Lower leg skin (tissue), 4 donors: Measurements from ENCODE around the gene FAM32A. TPM values are rescaled to one million over a fixed set of nuclear protein-coding genes. Genes with fewer than 3 reads are reported as not detected.
A peak's percentile ranks its signal among the peaks of the same experiment; 100 is the strongest.

ENCODE experiments used
- DNase-seq, 2 donors: peaks; one replicate each; pipeline ENCODE4 v3.0.0-alpha.2; 2019; ENCODE audit warnings: low spot score in 2 of 2
- H3K4me3 ChIP-seq: fragments of 200-600 bp; sonication (generic); 2 replicates; pipeline ENCODE4 v1.5.1; 2017; ENCODE audit warnings: mild to moderate bottlenecking, low read depth; ENCODE audit not compliant: poor library complexity, severe bottlenecking
- POLR2A ChIP-seq, 2 donors: fragments of 450-650 bp; IDR thresholded peaks; one replicate each; pipeline ENCODE4 v1.6.1; 2016 to 2017; ENCODE audit warnings: antibody characterized with exemption in 2 of 2, mild to moderate bottlenecking in 1 of 2, moderate library complexity in 1 of 2
- WGBS, 2 donors: methylation state at CpG; one replicate each; pipeline ENCODE4 v1.1.5; 2018; 5-methylcytosine and 5-hydroxymethylcytosine counted together
- intact Hi-C: fragments of 100-400 bp; cut with DNase I; formaldehyde crosslinking; loops from one replicate; pipeline ENCODE4 v1.15.0; 2023; ENCODE audit warnings: low total_unique reads
- total RNA-seq, 4 donors: library from RNA; depleted of rRNA; stranded (reverse); fragments of >200 nt; gene quantifications; one replicate each; pipeline ENCODE4 v1.1.0, GENCODE V29; 2016
- TF ChIP-seq, protein P1 (sequence below), 3 donors: fragments of 450-650 bp; IDR thresholded peaks; one replicate each; pipeline ENCODE4 v1.5.1; 2016; ENCODE audit warnings: antibody characterized with exemption in 3 of 3, mild to moderate bottlenecking in 3 of 3, moderate library complexity in 2 of 3

The FAM32A gene
- total RNA-seq, 4 donors from 2014 or later: 95.3 to 114 (median 105) TPM

- TF ChIP-seq, protein P1, sequence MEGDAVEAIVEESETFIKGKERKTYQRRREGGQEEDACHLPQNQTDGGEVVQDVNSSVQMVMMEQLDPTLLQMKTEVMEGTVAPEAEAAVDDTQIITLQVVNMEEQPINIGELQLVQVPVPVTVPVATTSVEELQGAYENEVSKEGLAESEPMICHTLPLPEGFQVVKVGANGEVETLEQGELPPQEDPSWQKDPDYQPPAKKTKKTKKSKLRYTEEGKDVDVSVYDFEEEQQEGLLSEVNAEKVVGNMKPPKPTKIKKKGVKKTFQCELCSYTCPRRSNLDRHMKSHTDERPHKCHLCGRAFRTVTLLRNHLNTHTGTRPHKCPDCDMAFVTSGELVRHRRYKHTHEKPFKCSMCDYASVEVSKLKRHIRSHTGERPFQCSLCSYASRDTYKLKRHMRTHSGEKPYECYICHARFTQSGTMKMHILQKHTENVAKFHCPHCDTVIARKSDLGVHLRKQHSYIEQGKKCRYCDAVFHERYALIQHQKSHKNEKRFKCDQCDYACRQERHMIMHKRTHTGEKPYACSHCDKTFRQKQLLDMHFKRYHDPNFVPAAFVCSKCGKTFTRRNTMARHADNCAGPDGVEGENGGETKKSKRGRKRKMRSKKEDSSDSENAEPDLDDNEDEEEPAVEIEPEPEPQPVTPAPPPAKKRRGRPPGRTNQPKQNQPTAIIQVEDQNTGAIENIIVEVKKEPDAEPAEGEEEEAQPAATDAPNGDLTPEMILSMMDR (IDR thresholded peaks at IDR 0.05): no peak
- no peak for TF ChIP-seq POLR2A (IDR thresholded peaks at IDR 0.05)
- intact Hi-C loops: loop anchor here (10.0 kb wide), 1 partner anchor 66 kb away; the partner anchor contains the start of gene RAB8A
- no peak for DNase-seq
- no peak overlapping the region for H3K4me3 ChIP-seq
- 18 to 31% methylated on average over 4 of the region's 4 CpGs for WGBS, 2 donors
These were observed 4.6 kb upstream of the FAM32A start for GRCh38 chr19:16180611-16181010.

DNA sequence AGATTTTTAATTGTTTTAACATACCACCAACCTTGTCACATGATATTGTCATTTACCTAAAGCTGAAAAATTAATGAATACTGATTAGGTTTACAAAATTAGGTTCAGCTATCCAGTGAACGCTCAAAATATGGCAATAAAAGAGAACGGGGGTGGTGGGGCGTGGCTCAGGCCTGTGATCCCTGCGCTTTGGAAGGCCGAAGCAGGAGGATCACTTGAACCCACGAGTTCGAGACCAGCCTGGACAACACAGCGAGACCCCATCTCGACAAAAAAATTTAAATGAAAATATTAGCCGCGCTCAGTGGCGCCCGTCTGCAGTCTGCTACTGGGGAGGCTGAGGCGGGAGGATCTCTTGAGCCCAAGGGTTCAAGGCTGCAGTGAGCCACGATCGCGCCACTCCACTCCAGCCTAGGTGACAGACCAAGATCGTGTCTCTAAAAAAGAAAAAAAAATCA, 516 bp upstream of the FAM32A start:
- H3K4me3 ChIP-seq: no peak overlapping the region
- intact Hi-C loops: loop anchor here (5.0 to 10.0 kb wide), 2 partner anchors 70 to 142 kb away; partner anchors contain the start of gene RAB8A
- TF ChIP-seq POLR2A (IDR thresholded peaks at IDR 0.05): no peak
- TF ChIP-seq, protein P1 (IDR thresholded peaks at IDR 0.05): no peak
- WGBS, 2 donors: 40 to 44% methylated on average over 18 of the region's 18 CpGs
- no peak for DNase-seq

DNA sequence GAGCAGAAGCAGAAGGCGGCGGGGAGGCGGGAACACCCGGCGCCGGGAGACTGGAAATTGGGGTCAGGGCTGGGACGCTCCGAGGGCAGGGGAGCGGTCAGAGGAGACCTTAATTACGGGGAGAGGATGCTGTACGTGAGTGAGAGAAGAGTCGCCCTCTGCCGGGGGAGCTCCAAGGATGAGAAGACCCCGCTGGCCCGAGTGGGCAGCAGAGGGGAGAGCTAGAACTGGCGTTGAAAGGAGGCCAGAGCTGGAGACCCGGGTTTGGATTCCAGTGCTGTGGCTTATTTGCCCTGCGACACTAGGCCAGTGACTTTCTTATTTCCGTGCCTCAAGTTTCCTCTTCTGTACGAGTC, 536 bp downstream of the FAM32A start:
- no peak for DNase-seq
- TF ChIP-seq, protein P1 (IDR thresholded peaks at IDR 0.05): no peak
- no peak for TF ChIP-seq POLR2A (IDR thresholded peaks at IDR 0.05)
- 1% methylated on average over 20 of the region's 20 CpGs for WGBS, 2 donors
- intact Hi-C loops: loop anchor here (5.0 to 10.0 kb wide), 2 partner anchors 71 to 143 kb away; partner anchors contain the start of gene RAB8A
- peak overlapping the region; percentile 60 for H3K4me3 ChIP-seq

DNA sequence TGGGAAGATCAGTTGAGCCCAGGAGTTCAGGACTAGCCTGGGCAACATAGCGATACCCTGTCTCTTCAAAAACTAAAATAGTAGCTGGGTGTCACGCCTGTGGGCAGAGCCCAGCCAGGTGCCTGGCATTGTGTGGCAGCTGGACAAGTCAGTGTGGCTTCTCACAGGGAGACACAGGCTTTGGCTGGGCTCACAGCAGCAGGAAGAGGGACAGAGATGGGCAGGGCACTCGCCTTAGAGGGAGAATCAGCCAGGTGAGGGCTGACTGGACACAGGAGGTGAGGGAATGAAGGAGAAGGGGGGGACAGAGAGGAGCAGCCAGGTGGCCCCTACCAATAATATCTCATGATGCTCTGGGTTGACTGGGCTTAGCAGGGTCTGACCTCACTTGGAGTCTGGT, 3.3 kb downstream of the FAM32A start:
- no peak overlapping the region for H3K4me3 ChIP-seq
- 92 to 97% methylated on average over 3 of the region's 3 CpGs for WGBS, 2 donors
- intact Hi-C loops: loop anchor here (5.0 to 10.0 kb wide), 2 partner anchors 74 to 146 kb away; partner anchors contain the start of gene RAB8A
- TF ChIP-seq POLR2A (IDR thresholded peaks at IDR 0.05): no peak
- TF ChIP-seq, protein P1 (IDR thresholded peaks at IDR 0.05): no peak
- DNase-seq: no peak

DNA sequence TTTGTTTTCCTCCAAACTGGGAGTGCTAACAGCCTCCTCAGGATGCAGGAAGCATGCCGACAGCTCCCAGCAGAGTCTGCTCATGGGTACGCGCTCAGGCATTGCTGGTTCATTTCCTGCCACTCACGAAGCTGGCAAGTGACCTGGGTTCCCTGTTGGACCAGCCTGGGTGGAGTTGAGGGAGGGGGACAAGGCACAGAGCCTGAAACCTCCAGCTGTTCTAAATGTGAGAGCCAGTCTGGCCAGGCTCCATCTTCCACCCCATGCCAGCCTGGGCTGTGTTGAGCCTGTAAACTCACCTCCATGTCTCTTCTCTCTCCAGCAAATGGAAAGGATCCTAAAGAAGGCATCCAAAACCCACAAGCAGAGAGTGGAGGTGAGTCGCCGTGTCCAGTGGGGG, 5.0 kb downstream of the FAM32A start:
- H3K4me3 ChIP-seq: no peak overlapping the region
- TF ChIP-seq POLR2A (IDR thresholded peaks at IDR 0.05): no peak
- TF ChIP-seq, protein P1 (IDR thresholded peaks at IDR 0.05): no peak
- no peak for DNase-seq
- WGBS, 2 donors: 72 to 76% methylated on average over 6 of the region's 6 CpGs
- intact Hi-C loops: no loop called here

GRCh38 chr19:16190736-16191135, 5.5 kb downstream of the FAM32A start:
- H3K4me3 ChIP-seq: no peak overlapping the region
- intact Hi-C loops: no loop called here

More at GRCh38 chr19:16190736-16191135, 5.5 kb downstream of the FAM32A start:
- 91 to 93% methylated on average over 10 of the region's 10 CpGs for WGBS, 2 donors
- DNase-seq: no peak
- TF ChIP-seq, protein P1 (IDR thresholded peaks at IDR 0.05): no peak
